ENCODE results near the gene CDK9. TPM values are rescaled to one million over a fixed set of nuclear protein-coding genes. Genes with fewer than 3 reads are reported as not detected.

Gene CDK9
- polyA plus RNA-seq, 1 donor (not counting 4 experiments of a cell fraction or from before 2014, with no cell fraction given), result 47.8 TPM

GRCh38 chr9:127746959-127747569 lies 38.8 kb upstream of the CDK9 start:
- Histone ChIP-seq H3K9me3 (ENCODE audit: control insufficient read depth, low read depth, low read length) (no peaks in the 10 kb centered on the region), H2AFZ (ENCODE audit: control insufficient read depth, low read length) (no peak overlapping the region), H4K20me1 (ENCODE audit: control insufficient read depth, extremely low read depth, insufficient read depth, low read length) (no peaks in the 10 kb centered on the region), H3K36me3 (ENCODE audit: control insufficient read depth in 2 of 2, extremely low read depth in 1 of 2, insufficient read depth in 2 of 2, low read length in 2 of 2) (no peaks in the 10 kb centered on the region), H3K4me2 (ENCODE audit: control insufficient read depth, extremely low read depth, insufficient read depth, low read depth, low read length) (no peak overlapping the region), H3K9me1 (ENCODE audit: control insufficient read depth, extremely low read depth, insufficient read depth, low read length) (no peaks in the 10 kb centered on the region), H3K27ac (ENCODE audit: control insufficient read depth, insufficient read depth, low read length) (no peak overlapping the region), H3K4me1 (ENCODE audit: control insufficient read depth, extremely low read depth, insufficient read depth, low read length) (peaks cover 4% of the 10 kb centered on the region), H3K79me2 (ENCODE audit: control insufficient read depth, insufficient read depth, low read length) (no peaks in the 10 kb centered on the region), H3K9ac (ENCODE audit: control insufficient read depth, extremely low read depth, insufficient read depth, low read length) (no peak overlapping the region), H3K4me3 (ENCODE audit: control insufficient read depth in 2 of 3, extremely low read depth in 1 of 3, insufficient read depth in 2 of 3, low read depth in 1 of 3, low read length in 3 of 3) (no peak overlapping the region), H3K27me3 (ENCODE audit: control insufficient read depth, extremely low read depth, insufficient read depth, low read length) (peaks cover 2% of the 10 kb centered on the region)
- TF ChIP-seq CTCF (optimal IDR thresholded peaks at IDR 0.05 in 1 of 3, IDR thresholded peaks at IDR 0.05 in 1 of 3, conservative IDR thresholded peaks at IDR 0.05 in 1 of 3; ENCODE audit: extremely low read depth in 1 of 3, insufficient read depth in 2 of 3, low read length in 3 of 3) (no peak), EZH2 (IDR thresholded peaks at IDR 0.05; ENCODE audit: low read length) (no peak)
- no peak for FAIRE-seq
- dilution Hi-C loops (cut with MboI; ENCODE audit: extremely low pct_ligation_motif_present, low sequenced_read_pairs), result no loop called here
- DNase-seq (ENCODE audit: low read depth, low spot score), result no peak

DNA sequence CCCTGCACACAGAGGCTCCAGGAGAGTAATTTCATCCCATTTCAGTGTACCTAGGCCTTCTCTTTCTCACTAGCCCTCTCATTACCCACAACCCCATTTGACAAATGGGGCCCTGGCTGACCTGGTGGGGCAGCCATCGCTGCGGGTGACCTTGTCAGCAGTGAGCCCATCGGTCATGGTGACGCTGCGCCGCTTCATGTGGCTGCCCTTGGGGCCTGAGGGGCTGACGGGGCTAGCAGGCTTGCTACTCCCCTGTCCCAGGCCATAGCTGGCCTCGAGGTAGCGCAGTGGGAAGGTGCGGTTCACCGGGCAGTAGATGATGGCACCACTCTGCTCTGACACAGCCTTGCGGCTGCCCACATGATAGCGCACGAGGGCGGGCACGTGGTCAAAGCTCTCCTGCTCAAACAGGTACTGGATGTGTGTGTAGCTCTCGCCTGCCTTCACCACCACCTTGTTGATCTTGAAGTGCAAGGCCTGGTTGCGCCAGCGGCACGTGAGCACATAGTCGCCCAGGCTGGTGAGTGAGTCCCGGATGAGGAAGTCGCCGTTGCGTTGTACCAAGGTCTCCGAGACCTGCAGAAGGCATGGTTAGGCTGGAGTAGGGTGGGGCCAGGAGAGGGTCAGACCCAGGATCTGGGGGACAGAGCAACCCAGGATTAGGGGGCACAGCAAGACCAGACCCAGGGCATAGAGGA lies 36.6 kb upstream of the CDK9 start:
- Histone ChIP-seq H3K4me2 (ENCODE audit: control insufficient read depth, extremely low read depth, insufficient read depth, low read depth, low read length) (no peak overlapping the region), H2AFZ (ENCODE audit: control insufficient read depth, low read length) (no peak overlapping the region), H3K9me3 (ENCODE audit: control insufficient read depth, low read depth, low read length) (no peaks in the 10 kb centered on the region), H3K36me3 (ENCODE audit: control insufficient read depth in 2 of 2, extremely low read depth in 1 of 2, insufficient read depth in 2 of 2, low read length in 2 of 2) (no peaks in the 10 kb centered on the region), H3K27me3 (ENCODE audit: control insufficient read depth, extremely low read depth, insufficient read depth, low read length) (peaks cover 24% of the 10 kb centered on the region), H4K20me1 (ENCODE audit: control insufficient read depth, extremely low read depth, insufficient read depth, low read length) (no peaks in the 10 kb centered on the region), H3K79me2 (ENCODE audit: control insufficient read depth, insufficient read depth, low read length) (no peaks in the 10 kb centered on the region), H3K9ac (ENCODE audit: control insufficient read depth, extremely low read depth, insufficient read depth, low read length) (no peak overlapping the region), H3K9me1 (ENCODE audit: control insufficient read depth, extremely low read depth, insufficient read depth, low read length) (no peaks in the 10 kb centered on the region), H3K4me3 (ENCODE audit: control insufficient read depth in 2 of 3, extremely low read depth in 1 of 3, insufficient read depth in 2 of 3, low read depth in 1 of 3, low read length in 3 of 3) (no peak overlapping the region), H3K4me1 (ENCODE audit: control insufficient read depth, extremely low read depth, insufficient read depth, low read length) (no peaks in the 10 kb centered on the region), H3K27ac (ENCODE audit: control insufficient read depth, insufficient read depth, low read length) (no peak overlapping the region)
- TF ChIP-seq EZH2 (IDR thresholded peaks at IDR 0.05; ENCODE audit: low read length) (no peak), CTCF (optimal IDR thresholded peaks at IDR 0.05 in 1 of 3, IDR thresholded peaks at IDR 0.05 in 1 of 3, conservative IDR thresholded peaks at IDR 0.05 in 1 of 3; ENCODE audit: extremely low read depth in 1 of 3, insufficient read depth in 2 of 3, low read length in 3 of 3) (no peak)
- dilution Hi-C loops (cut with MboI; ENCODE audit: extremely low pct_ligation_motif_present, low sequenced_read_pairs), result no loop called here
- no peak for DNase-seq (ENCODE audit: low read depth, low spot score)
- FAIRE-seq, result no peak
